ENCODE results near the gene CCNF.

CCNF gene

DNA sequence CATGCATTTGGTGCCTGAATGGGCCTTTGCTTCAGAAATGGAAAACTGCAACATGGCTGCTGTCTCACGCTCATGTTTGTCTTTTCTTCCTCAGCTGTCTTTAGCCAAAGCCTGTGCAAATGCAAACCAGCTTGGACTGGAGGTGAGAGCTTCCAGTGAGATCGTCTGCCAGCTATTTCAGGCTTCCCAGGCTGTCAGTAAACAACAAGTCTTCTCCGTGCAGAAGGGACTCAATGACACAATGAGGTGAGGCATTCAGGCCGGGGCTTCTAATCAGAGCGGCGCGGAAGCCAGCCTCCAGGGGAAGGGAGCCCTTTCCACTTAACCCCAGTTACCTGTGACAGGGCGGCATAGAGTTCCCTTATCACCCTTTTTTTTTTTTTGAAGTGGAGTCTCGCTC lies 14.3 kb downstream of the CCNF start:
- no peak for ATAC-seq
- TF ChIP-seq ESRRG (CRISPR knock-in tag; IDR thresholded peaks at IDR 0.05): no peak
- no peak for TF ChIP-seq BACH2 (CRISPR knock-in tag; IDR thresholded peaks at IDR 0.05; ENCODE audit: borderline replicate concordance)
- no peak for TF ChIP-seq ZFP30 (CRISPR knock-in tag; IDR thresholded peaks at IDR 0.05)
- TF ChIP-seq, protein P1, sequence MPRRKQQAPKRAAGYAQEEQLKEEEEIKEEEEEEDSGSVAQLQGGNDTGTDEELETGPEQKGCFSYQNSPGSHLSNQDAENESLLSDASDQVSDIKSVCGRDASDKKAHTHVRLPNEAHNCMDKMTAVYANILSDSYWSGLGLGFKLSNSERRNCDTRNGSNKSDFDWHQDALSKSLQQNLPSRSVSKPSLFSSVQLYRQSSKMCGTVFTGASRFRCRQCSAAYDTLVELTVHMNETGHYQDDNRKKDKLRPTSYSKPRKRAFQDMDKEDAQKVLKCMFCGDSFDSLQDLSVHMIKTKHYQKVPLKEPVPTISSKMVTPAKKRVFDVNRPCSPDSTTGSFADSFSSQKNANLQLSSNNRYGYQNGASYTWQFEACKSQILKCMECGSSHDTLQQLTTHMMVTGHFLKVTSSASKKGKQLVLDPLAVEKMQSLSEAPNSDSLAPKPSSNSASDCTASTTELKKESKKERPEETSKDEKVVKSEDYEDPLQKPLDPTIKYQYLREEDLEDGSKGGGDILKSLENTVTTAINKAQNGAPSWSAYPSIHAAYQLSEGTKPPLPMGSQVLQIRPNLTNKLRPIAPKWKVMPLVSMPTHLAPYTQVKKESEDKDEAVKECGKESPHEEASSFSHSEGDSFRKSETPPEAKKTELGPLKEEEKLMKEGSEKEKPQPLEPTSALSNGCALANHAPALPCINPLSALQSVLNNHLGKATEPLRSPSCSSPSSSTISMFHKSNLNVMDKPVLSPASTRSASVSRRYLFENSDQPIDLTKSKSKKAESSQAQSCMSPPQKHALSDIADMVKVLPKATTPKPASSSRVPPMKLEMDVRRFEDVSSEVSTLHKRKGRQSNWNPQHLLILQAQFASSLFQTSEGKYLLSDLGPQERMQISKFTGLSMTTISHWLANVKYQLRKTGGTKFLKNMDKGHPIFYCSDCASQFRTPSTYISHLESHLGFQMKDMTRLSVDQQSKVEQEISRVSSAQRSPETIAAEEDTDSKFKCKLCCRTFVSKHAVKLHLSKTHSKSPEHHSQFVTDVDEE (CRISPR knock-in tag; IDR thresholded peaks at IDR 0.05): no peak
- TF ChIP-seq ZNF565 (CRISPR knock-in tag; conservative IDR thresholded peaks at IDR 0.05; ENCODE audit: low read depth): no peak
- TF ChIP-seq ZNF8 (CRISPR knock-in tag; IDR thresholded peaks at IDR 0.05): no peak
- no peak for TF ChIP-seq RARB (CRISPR knock-in tag; IDR thresholded peaks at IDR 0.05)
- no peak for TF ChIP-seq ARNTL (CRISPR knock-in tag; IDR thresholded peaks at IDR 0.05; ENCODE audit: borderline replicate concordance, low read depth)
- TF ChIP-seq OSR1 (CRISPR knock-in tag; IDR thresholded peaks at IDR 0.05): no peak
- no peak for TF ChIP-seq CSDC2 (CRISPR knock-in tag; IDR thresholded peaks at IDR 0.05)
- TF ChIP-seq, protein P2, sequence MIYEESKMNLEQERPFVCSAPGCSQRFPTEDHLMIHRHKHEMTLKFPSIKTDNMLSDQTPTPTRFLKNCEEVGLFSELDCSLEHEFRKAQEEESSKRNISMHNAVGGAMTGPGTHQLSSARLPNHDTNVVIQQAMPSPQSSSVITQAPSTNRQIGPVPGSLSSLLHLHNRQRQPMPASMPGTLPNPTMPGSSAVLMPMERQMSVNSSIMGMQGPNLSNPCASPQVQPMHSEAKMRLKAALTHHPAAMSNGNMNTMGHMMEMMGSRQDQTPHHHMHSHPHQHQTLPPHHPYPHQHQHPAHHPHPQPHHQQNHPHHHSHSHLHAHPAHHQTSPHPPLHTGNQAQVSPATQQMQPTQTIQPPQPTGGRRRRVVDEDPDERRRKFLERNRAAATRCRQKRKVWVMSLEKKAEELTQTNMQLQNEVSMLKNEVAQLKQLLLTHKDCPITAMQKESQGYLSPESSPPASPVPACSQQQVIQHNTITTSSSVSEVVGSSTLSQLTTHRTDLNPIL (CRISPR knock-in tag; IDR thresholded peaks at IDR 0.05; ENCODE audit: low read depth): no peak
- TF ChIP-seq TCF4 (CRISPR knock-in tag; IDR thresholded peaks at IDR 0.05; ENCODE audit: borderline replicate concordance): no peak
- TF ChIP-seq ISL1 (CRISPR knock-in tag; IDR thresholded peaks at IDR 0.05): no peak
- no peak for TF ChIP-seq ZC3H10 (CRISPR knock-in tag; IDR thresholded peaks at IDR 0.05)
- TF ChIP-seq TOX (CRISPR knock-in tag; IDR thresholded peaks at IDR 0.05; ENCODE audit: borderline replicate concordance): no peak

DNA sequence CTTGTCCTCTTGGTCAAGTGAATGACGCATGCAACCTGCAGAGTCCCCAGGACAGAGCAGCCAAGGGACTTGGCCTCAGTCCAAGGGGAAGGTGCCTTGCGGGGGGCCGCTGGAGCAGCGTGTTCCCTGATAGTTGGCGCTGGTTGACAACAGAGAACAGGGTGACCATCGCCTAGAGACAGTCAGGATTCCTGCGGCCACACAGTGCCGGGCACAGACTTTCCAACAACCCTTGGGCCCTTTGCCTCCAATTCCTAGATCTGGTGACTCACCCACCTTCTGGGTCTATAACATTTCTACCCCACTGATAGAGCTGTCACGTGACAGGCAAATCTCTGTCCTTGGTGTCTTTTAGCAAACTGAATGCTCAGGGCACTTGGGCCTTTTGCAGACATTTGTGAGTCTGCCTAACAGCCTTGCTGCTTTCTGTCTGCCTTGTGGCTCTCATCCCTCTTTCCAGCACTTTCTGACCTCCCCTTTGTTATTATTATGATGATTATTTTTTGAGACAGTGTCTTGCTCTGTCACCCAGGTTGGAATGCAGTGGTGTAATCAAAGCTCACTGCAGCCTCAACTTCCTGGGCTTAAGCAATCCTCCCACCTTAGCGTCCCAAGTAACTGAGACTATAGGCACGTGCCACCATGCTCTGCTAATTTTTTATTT lies 18.8 kb downstream of the CCNF start:
- no peak for ATAC-seq
- TF ChIP-seq TCF4 (CRISPR knock-in tag; IDR thresholded peaks at IDR 0.05; ENCODE audit: borderline replicate concordance) (no peak), ARNTL (CRISPR knock-in tag; IDR thresholded peaks at IDR 0.05; ENCODE audit: borderline replicate concordance, low read depth) (no peak), PPARA (CRISPR knock-in tag; IDR thresholded peaks at IDR 0.05; ENCODE audit: borderline replicate concordance) (no peak), CSDC2 (CRISPR knock-in tag; IDR thresholded peaks at IDR 0.05) (no peak), OSR1 (CRISPR knock-in tag; IDR thresholded peaks at IDR 0.05) (no peak), GLIS3 (CRISPR knock-in tag; IDR thresholded peaks at IDR 0.05) (no peak), ZFP3 (CRISPR knock-in tag; IDR thresholded peaks at IDR 0.05) (no peak), TOX (CRISPR knock-in tag; IDR thresholded peaks at IDR 0.05; ENCODE audit: borderline replicate concordance) (no peak), RARB (CRISPR knock-in tag; IDR thresholded peaks at IDR 0.05) (no peak), ZC3H10 (CRISPR knock-in tag; IDR thresholded peaks at IDR 0.05) (no peak), BACH2 (CRISPR knock-in tag; IDR thresholded peaks at IDR 0.05; ENCODE audit: borderline replicate concordance) (no peak), ISL1 (CRISPR knock-in tag; IDR thresholded peaks at IDR 0.05) (no peak)
- TF ChIP-seq, protein P1 (CRISPR knock-in tag; IDR thresholded peaks at IDR 0.05): no peak
- TF ChIP-seq, protein P3, sequence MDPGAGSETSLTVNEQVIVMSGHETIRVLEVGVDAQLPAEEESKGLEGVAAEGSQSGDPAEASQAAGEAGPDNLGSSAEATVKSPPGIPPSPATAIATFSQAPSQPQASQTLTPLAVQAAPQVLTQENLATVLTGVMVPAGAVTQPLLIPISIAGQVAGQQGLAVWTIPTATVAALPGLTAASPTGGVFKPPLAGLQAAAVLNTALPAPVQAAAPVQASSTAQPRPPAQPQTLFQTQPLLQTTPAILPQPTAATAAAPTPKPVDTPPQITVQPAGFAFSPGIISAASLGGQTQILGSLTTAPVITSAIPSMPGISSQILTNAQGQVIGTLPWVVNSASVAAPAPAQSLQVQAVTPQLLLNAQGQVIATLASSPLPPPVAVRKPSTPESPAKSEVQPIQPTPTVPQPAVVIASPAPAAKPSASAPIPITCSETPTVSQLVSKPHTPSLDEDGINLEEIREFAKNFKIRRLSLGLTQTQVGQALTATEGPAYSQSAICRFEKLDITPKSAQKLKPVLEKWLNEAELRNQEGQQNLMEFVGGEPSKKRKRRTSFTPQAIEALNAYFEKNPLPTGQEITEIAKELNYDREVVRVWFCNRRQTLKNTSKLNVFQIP (CRISPR knock-in tag; IDR thresholded peaks at IDR 0.05; ENCODE audit: borderline replicate concordance, low read depth): no peak
- TF ChIP-seq, protein P4, sequence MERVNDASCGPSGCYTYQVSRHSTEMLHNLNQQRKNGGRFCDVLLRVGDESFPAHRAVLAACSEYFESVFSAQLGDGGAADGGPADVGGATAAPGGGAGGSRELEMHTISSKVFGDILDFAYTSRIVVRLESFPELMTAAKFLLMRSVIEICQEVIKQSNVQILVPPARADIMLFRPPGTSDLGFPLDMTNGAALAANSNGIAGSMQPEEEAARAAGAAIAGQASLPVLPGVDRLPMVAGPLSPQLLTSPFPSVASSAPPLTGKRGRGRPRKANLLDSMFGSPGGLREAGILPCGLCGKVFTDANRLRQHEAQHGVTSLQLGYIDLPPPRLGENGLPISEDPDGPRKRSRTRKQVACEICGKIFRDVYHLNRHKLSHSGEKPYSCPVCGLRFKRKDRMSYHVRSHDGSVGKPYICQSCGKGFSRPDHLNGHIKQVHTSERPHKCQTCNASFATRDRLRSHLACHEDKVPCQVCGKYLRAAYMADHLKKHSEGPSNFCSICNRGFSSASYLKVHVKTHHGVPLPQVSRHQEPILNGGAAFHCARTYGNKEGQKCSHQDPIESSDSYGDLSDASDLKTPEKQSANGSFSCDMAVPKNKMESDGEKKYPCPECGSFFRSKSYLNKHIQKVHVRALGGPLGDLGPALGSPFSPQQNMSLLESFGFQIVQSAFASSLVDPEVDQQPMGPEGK (CRISPR knock-in tag; IDR thresholded peaks at IDR 0.05; ENCODE audit: borderline replicate concordance): no peak
- TF ChIP-seq, protein P2 (CRISPR knock-in tag; IDR thresholded peaks at IDR 0.05; ENCODE audit: low read depth): no peak

All from SK-N-SH treated with all-trans-retinoic acid at 6 μM for 48 hours (cell line).